Measurements from ENCODE around the gene SORL1. TPM values are rescaled to one million over a fixed set of nuclear protein-coding genes. Genes with fewer than 3 reads are reported as not detected.

The SORL1 gene
- under 0.01 and 0.38 TPM in 2 replicates for total RNA-seq

GRCh38 chr11:121451986-121452608, at the start of gene SORL1:
TSS of gene SORL1 (plus strand) at chr11:121452314. CDS start at chr11:121452332, 18 bp downstream.

GRCh38 chr11:121452609-121453150, 566 bp downstream of the SORL1 start, which contains the start of gene SORL1-AS1:
TSS of gene SORL1-AS1 (minus strand) at chr11:121452967.

Other genes starting within 250 kb of the SORL1 start
- 18.8 and 26.3 TPM in 2 replicates for gene SC5D, start 159.5 kb upstream of the SORL1 start, total RNA-seq